DND-41 (cell line): ENCODE measurements around the gene CFAP61.

Experiments used
- ATAC-seq: fragments of 200-7000 bp; cut with Tn5 transposase; 3 replicates; pipeline ENCODE4 v1.9.1; 2021; ENCODE audit warnings: low read depth; ENCODE audit not compliant: insufficient read depth
- DNase-seq: peaks from one replicate; pipeline ENCODE4 v3.0.0-alpha.2; 2020
- H2AFZ ChIP-seq: 2 replicates; pipeline ENCODE4 v1.6.0; 2012; ENCODE audit warnings: low read depth, low read length
- H3K27ac ChIP-seq: 2 replicates; pipeline ENCODE4 v1.5.1; 2012; ENCODE audit warnings: low read length, inconsistent platforms
- H3K27me3 ChIP-seq: fragments of 200-600 bp; sonication (generic); 2 replicates; pipeline ENCODE4 v1.6.0; 2012; ENCODE audit warnings: low read length, mild to moderate bottlenecking, inconsistent platforms; ENCODE audit not compliant: insufficient read depth, poor library complexity
- H3K36me3 ChIP-seq: 2 replicates; pipeline ENCODE4 v1.5.1; 2012; ENCODE audit warnings: low read length, inconsistent platforms; ENCODE audit not compliant: insufficient read depth
- H3K4me1 ChIP-seq: 2 replicates; pipeline ENCODE4 v1.5.1; 2012; ENCODE audit warnings: mild to moderate bottlenecking, low read length; ENCODE audit not compliant: insufficient read depth
- H3K4me2 ChIP-seq: 2 replicates; pipeline ENCODE4 v1.6.0; 2012; ENCODE audit warnings: mild to moderate bottlenecking, moderate library complexity, low read length, inconsistent platforms; ENCODE audit not compliant: insufficient read depth
- H3K4me3 ChIP-seq, 2 experiments: fragments of 200-600 bp in 1 of 2; shearing (Covaris generic) in 1 of 2; 2 replicates each; pipeline ENCODE4 v1.5.1; 2012 to 2016; ENCODE audit warnings: inconsistent platforms in 2 of 2, low read length in 2 of 2, mild to moderate bottlenecking in 2 of 2, low read depth in 1 of 2, moderate library complexity in 1 of 2
- H3K79me2 ChIP-seq: 2 replicates; pipeline ENCODE4 v1.6.0; 2012; ENCODE audit warnings: low read length, inconsistent platforms; ENCODE audit not compliant: insufficient read depth
- H3K9ac ChIP-seq: 2 replicates; pipeline ENCODE4 v1.6.0; 2012; ENCODE audit warnings: low read depth, mild to moderate bottlenecking, inconsistent platforms, low read length, moderate library complexity
- H3K9me3 ChIP-seq: 2 replicates; pipeline ENCODE4 v1.5.1; 2012; ENCODE audit warnings: low read length, moderate library complexity, mild to moderate bottlenecking, inconsistent platforms; ENCODE audit not compliant: insufficient read depth, severe bottlenecking
- H4K20me1 ChIP-seq: 2 replicates; pipeline ENCODE4 v1.6.0; 2012; ENCODE audit warnings: low read length; ENCODE audit not compliant: insufficient read depth
- CTCF ChIP-seq: IDR thresholded peaks from 2 replicates; pipeline ENCODE4 v1.5.1; 2012; ENCODE audit warnings: borderline replicate concordance, low read length, moderate library complexity, mild to moderate bottlenecking; ENCODE audit not compliant: poor library complexity, severe bottlenecking; ENCODE audit errors: extremely low read depth
- EZH2 ChIP-seq: IDR thresholded peaks from 3 replicates; pipeline ENCODE4 v1.6.1; 2012; ENCODE audit warnings: borderline replicate concordance, low read depth, mild to moderate bottlenecking, moderate library complexity, low read length, inconsistent platforms; ENCODE audit not compliant: severe bottlenecking

Gene CFAP61

GRCh38 chr20:20371083-20371482, 318.8 kb downstream of the CFAP61 start:
- no peak for TF ChIP-seq EZH2
- TF ChIP-seq CTCF: no peak
- Histone ChIP-seq H2AFZ (no peak overlapping the region), H3K36me3 (no peaks in the 10 kb centered on the region), H3K4me1 (no peaks in the 10 kb centered on the region), H3K4me2 (no peak overlapping the region), H4K20me1 (no peaks in the 10 kb centered on the region), H3K27me3 (peaks cover 20% of the 10 kb centered on the region), H3K9me3 (peaks cover 3% of the 10 kb centered on the region), H3K79me2 (no peaks in the 10 kb centered on the region), H3K4me3 (no peak overlapping the region), H3K9ac (no peak overlapping the region), H3K27ac (no peak overlapping the region)
- DNase-seq (no peak), ATAC-seq (no peak)

GRCh38 chr20:20371681-20372080, 319.3 kb downstream of the CFAP61 start:
- Histone ChIP-seq H3K27me3 (peaks cover 20% of the 10 kb centered on the region), H3K4me2 (no peak overlapping the region), H3K4me1 (no peaks in the 10 kb centered on the region), H2AFZ (no peak overlapping the region), H3K79me2 (no peaks in the 10 kb centered on the region), H3K4me3 (no peak overlapping the region), H3K9ac (no peak overlapping the region), H3K27ac (no peak overlapping the region), H3K9me3 (peaks cover 3% of the 10 kb centered on the region), H3K36me3 (no peaks in the 10 kb centered on the region), H4K20me1 (no peaks in the 10 kb centered on the region)
- no peak for TF ChIP-seq CTCF
- TF ChIP-seq EZH2: no peak
- DNase-seq: no peak
- no peak for ATAC-seq

GRCh38 chr20:20373091-20373571, 320.8 kb downstream of the CFAP61 start:
- no peak overlapping the region for H3K27ac ChIP-seq
- no peaks in the 10 kb centered on the region for H3K4me1 ChIP-seq
- no peak overlapping the region for H3K9ac ChIP-seq
- H3K27me3 ChIP-seq: peaks cover 20% of the 10 kb centered on the region
- H3K79me2 ChIP-seq: no peaks in the 10 kb centered on the region
- no peak for ATAC-seq
- no peak for DNase-seq
- TF ChIP-seq EZH2: no peak
- no peak for TF ChIP-seq CTCF
- H3K4me2 ChIP-seq: no peak overlapping the region
- no peaks in the 10 kb centered on the region for H4K20me1 ChIP-seq
- H3K36me3 ChIP-seq: no peaks in the 10 kb centered on the region
- no peak overlapping the region for H3K4me3 ChIP-seq
- peaks cover 3% of the 10 kb centered on the region for H3K9me3 ChIP-seq
- H2AFZ ChIP-seq: no peak overlapping the region

GRCh38 chr20:20375862-20376261, 323.5 kb downstream of the CFAP61 start:
- Histone ChIP-seq H3K79me2 (no peaks in the 10 kb centered on the region), H3K36me3 (no peaks in the 10 kb centered on the region), H4K20me1 (no peaks in the 10 kb centered on the region), H3K4me2 (no peak overlapping the region), H3K4me1 (no peaks in the 10 kb centered on the region), H3K9ac (no peak overlapping the region), H3K27ac (no peak overlapping the region), H3K4me3 (no peak overlapping the region), H2AFZ (no peak overlapping the region), H3K9me3 (peaks cover 7% of the 10 kb centered on the region), H3K27me3 (peaks cover 20% of the 10 kb centered on the region)
- TF ChIP-seq EZH2: no peak
- TF ChIP-seq CTCF: no peak
- no peak for DNase-seq
- ATAC-seq: no peak
